DOHH2 (cell line): ENCODE measurements around the gene ZNF236.
A peak's percentile ranks its signal among the peaks of the same experiment; 100 is the strongest.
"Not testable (repeated sequence)": the region's sequence is repeated elsewhere in the genome, so short reads cannot be mapped to it uniquely, and the experiment has no call there.

Source experiments
- H3F3A ChIP-seq: fragments of 200-600 bp; sonication (generic), shearing (Covaris generic); 2 replicates; pipeline ENCODE4 v1.6.0; 2016; ENCODE audit warnings: antibody characterized with exemption, mild to moderate bottlenecking; ENCODE audit not compliant: control insufficient read depth, insufficient read depth
- H3K27ac ChIP-seq: fragments of 200-600 bp; sonication (generic); 2 replicates; pipeline ENCODE4 v1.5.1; 2014; ENCODE audit warnings: low read depth, mild to moderate bottlenecking, low read length, moderate library complexity
- H3K27me3 ChIP-seq: fragments of 200-600 bp; sonication (generic); 2 replicates; pipeline ENCODE4 v1.6.1; 2014; ENCODE audit warnings: mild to moderate bottlenecking, low read length, mixed read lengths; ENCODE audit not compliant: control insufficient read depth
- H3K36me3 ChIP-seq: fragments of 200-600 bp; sonication (generic); 2 replicates; pipeline ENCODE4 v1.6.1; 2014; ENCODE audit warnings: mild to moderate bottlenecking, low read length, moderate library complexity, mixed read lengths; ENCODE audit not compliant: control insufficient read depth
- H3K4me1 ChIP-seq: fragments of 200-600 bp; sonication (generic); 2 replicates; pipeline ENCODE4 v1.6.1; 2014; ENCODE audit warnings: mild to moderate bottlenecking, low read length, mixed read lengths; ENCODE audit not compliant: control insufficient read depth
- H3K4me2 ChIP-seq: fragments of 200-600 bp; sonication (generic); 2 replicates; pipeline ENCODE4 v1.6.0; 2014; ENCODE audit warnings: mild to moderate bottlenecking, low read length, moderate library complexity
- H3K4me3 ChIP-seq: fragments of 200-600 bp; sonication (generic); 2 replicates; pipeline ENCODE4 v1.5.1; 2014; ENCODE audit warnings: mild to moderate bottlenecking, low read length, mixed read lengths
- H3K79me2 ChIP-seq: fragments of 200-600 bp; sonication (generic); 2 replicates; pipeline ENCODE4 v1.6.1; 2014; ENCODE audit warnings: mild to moderate bottlenecking, low read length, mixed read lengths; ENCODE audit not compliant: control insufficient read depth
- H3K9me2 ChIP-seq: fragments of 200-600 bp; sonication (generic); replicated peaks from 2 replicates; pipeline ENCODE4 v1.6.1; 2014; ENCODE audit warnings: mild to moderate bottlenecking, low read length, mixed read lengths; ENCODE audit not compliant: control insufficient read depth
- H3K9me3 ChIP-seq: fragments of 200-600 bp; sonication (generic); 2 replicates; pipeline ENCODE4 v1.6.1; 2014; ENCODE audit warnings: antibody characterized with exemption, low read length, mixed read lengths; ENCODE audit not compliant: control insufficient read depth, insufficient read depth
- H4K20me1 ChIP-seq: fragments of 200-600 bp; sonication (generic); 2 replicates; pipeline ENCODE4 v1.6.0; 2014; ENCODE audit warnings: low read depth, mild to moderate bottlenecking, antibody characterized with exemption, low read length, moderate library complexity; ENCODE audit not compliant: control insufficient read depth, insufficient read depth
- EZH2phosphoT487 ChIP-seq: fragments of 200-600 bp; sonication (generic); IDR thresholded peaks from 2 replicates; pipeline ENCODE4 v1.6.1; 2017; ENCODE audit warnings: borderline replicate concordance, mild to moderate bottlenecking, antibody characterized with exemption, low read length, moderate library complexity, mixed read lengths
- TF ChIP-seq, protein P1 (sequence below): fragments of 200-600 bp; sonication (generic); IDR thresholded peaks from one replicate; pipeline ENCODE4 v1.5.1; 2014; ENCODE audit warnings: antibody characterized with exemption, mild to moderate bottlenecking, low read depth, low read length; ENCODE audit not compliant: poor library complexity, severe bottlenecking

Gene ZNF236

DNA sequence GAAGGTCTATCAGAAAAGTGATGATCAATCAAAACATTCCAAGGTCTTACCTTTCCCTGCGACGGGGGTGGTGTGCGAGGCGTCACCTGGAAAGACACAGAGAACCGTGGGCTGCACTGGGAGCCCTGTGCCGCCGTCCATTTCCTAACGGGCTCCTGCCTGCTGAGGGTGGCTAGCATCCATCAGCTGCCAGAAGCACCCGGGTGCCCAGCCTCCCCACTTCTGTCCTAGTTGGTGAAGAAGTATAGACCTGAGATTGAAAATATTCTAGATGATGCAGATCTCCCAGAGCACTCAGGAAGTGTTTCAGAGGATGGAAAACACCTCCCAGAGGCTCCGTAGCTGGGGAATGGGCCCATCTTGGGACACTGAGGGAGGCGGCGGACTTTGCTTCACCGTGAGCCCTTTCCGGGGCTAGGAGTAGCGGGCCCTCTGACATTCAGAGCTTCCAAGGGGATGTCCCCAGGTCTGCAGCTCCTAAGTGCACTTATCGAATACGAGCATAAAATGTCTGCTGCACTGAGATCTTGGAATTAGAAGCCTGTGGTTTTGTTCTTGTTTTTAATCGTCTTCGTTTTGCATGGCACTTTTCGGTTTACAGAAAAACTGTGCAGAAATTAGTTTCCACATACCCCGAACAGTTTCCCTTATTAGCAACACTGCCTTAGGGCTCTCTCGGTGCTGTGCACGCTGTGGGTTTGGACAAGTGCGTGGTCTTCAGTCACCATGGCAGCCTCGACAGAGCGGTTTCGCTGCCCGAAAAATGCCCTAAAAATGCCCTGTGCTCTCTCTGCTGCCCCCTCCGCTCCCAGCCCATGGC lies 166.7 kb downstream of the ZNF236 start:
- Histone ChIP-seq H4K20me1 (no peaks in the 10 kb centered on the region), H3K9me2 (no peaks in the 10 kb centered on the region), H3F3A (no peaks in the 10 kb centered on the region), H3K4me3 (no peak overlapping the region), H3K4me2 (no peak overlapping the region), H3K79me2 (no peaks in the 10 kb centered on the region), H3K27ac (no peak overlapping the region), H3K36me3 (peaks cover 3% of the 10 kb centered on the region; the same call in 1 of the 2 replicates), H3K9me3 (no peaks in the 10 kb centered on the region), H3K4me1 (peaks cover 14% of the 10 kb centered on the region), H3K27me3 (no peaks in the 10 kb centered on the region)
- TF ChIP-seq, protein P1, sequence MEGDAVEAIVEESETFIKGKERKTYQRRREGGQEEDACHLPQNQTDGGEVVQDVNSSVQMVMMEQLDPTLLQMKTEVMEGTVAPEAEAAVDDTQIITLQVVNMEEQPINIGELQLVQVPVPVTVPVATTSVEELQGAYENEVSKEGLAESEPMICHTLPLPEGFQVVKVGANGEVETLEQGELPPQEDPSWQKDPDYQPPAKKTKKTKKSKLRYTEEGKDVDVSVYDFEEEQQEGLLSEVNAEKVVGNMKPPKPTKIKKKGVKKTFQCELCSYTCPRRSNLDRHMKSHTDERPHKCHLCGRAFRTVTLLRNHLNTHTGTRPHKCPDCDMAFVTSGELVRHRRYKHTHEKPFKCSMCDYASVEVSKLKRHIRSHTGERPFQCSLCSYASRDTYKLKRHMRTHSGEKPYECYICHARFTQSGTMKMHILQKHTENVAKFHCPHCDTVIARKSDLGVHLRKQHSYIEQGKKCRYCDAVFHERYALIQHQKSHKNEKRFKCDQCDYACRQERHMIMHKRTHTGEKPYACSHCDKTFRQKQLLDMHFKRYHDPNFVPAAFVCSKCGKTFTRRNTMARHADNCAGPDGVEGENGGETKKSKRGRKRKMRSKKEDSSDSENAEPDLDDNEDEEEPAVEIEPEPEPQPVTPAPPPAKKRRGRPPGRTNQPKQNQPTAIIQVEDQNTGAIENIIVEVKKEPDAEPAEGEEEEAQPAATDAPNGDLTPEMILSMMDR = no peak
- no peak for TF ChIP-seq EZH2phosphoT487

DNA sequence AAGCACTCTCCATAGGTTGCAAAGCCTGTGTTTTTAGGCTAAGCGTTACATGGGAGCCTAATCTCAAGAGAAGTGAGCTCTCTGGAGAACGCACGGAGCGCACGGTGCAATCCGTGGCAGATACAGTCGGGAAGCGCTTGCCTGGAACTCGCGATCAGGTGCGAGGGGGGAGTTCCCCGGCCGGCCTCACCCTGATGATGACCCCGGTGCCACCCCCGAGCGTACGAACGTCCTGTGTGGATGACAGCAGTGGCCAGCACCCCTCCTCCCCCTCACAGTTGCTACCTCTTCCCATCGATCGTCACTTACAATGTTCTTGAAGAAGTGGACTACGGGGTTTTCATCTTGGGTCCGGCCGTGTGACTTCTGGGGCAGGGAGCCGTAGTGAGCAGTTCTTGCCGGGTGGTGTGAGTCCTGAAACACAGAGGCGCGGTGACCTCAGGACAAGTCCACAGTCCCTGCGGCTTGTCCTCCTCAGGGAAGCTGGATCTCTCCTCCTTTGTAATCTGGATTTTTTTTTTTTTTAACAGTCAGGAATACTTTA lies 167.4 kb downstream of the ZNF236 start:
- Histone ChIP-seq H4K20me1 (no peaks in the 10 kb centered on the region), H3K9me2 (no peaks in the 10 kb centered on the region), H3K4me2 (0 out of 2 replicates have a peak overlapping the region, but pooled peaks have one; percentile 26), H3K36me3 (no peaks in the 10 kb centered on the region), H3K27me3 (no peaks in the 10 kb centered on the region), H3K4me3 (no peak overlapping the region), H3K9me3 (no peaks in the 10 kb centered on the region), H3K27ac (no peak overlapping the region), H3K79me2 (no peaks in the 10 kb centered on the region), H3K4me1 (peaks cover 14% of the 10 kb centered on the region), H3F3A (no peaks in the 10 kb centered on the region)
- TF ChIP-seq, protein P1 = no peak
- TF ChIP-seq EZH2phosphoT487 = no peak

DNA sequence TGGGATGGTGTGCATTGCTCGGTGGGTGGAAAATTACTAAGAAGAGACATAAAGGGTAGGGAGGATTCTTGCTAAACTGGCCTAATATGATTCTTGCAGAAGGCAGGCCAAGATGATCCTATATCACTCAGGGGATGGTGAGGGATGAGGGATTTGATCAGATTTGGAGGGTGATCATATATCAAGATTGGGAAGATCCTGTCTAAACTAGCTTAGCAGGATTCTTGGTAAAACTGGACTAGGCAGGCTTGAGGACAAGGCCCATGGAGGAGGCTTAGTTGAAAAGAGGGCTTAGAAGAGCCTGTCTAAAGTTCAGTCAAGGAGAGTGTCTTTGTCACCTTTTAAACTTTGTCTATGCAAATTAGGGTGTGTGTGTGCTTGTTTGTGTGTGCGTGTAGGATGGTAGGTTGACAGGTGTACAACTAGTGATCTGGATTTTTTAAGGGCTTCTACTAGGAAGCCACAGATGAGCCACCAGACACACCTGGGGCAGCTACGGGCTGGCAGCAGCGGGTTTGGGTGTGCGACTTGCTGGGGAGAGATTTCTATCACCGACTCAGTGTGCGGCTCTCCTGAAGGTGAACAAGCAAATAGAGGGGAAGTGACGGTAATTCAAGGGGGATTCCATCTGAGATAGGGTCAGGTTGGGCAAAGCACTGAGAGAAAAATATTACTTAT lies 168.1 kb downstream of the ZNF236 start:
- H3K27me3 ChIP-seq, H4K20me1 ChIP-seq, H3F3A ChIP-seq, H3K36me3 ChIP-seq, H3K9me2 ChIP-seq, H3K9me3 ChIP-seq, H3K79me2 ChIP-seq, H3K27ac ChIP-seq, H3K4me3 ChIP-seq: not testable (repeated sequence)
- peak overlapping the region; percentile 26 for H3K4me2 ChIP-seq
- H3K4me1 ChIP-seq = peaks cover 14% of the 10 kb centered on the region
